ENCODE results near the gene NPLOC4. TPM values are rescaled to one million over a fixed set of nuclear protein-coding genes. Genes with fewer than 3 reads are reported as not detected.

Gene NPLOC4
- total and polyA plus RNA-seq, 2 of the 13 experiments (the other 11 are each of a cell fraction or from before 2014, with no cell fraction given), result 57.0 to 97.0 TPM

DNA sequence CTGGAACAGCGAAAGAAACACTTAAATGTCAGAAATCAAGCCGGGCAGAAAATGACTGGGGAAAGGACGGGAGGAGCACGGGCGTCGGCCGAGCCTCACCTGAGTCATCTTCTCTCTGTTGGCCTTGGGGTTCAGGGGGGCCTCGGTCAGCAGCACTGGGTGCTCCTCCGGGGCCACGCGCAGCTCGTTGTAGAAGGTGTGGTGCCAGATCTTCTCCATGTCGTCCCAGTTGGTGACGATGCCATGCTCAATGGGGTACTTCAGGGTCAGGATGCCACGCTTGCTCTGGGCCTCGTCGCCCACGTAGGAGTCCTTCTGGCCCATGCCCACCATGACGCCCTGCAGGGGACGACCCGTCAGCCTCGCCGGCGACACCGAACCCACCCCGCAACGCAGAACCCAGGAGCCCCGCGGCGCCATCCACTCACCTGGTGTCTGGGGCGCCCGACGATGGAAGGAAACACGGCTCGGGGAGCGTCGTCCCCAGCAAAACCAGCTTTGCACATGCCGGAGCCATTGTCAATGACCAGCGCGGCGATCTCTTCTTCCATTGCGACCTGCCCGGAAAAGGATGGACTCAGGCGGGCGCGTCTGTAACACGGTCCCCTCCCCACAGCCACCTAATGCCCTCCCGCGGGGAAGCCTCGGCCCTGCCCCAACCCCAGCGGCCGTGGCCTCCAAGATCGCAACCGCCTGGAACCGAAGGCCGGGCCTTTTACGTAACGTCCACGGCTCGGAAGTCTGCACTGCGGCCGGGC lies 124.9 kb downstream of the NPLOC4 start (continued):
- TF ChIP-seq ZHX1 (CRISPR knock-in tag; IDR thresholded peaks at IDR 0.05; ENCODE audit: low read depth) (no peak; the same call in 1 of the 2 replicates), ZNF138 (CRISPR knock-in tag; IDR thresholded peaks at IDR 0.05; ENCODE audit: low read depth) (no peak), ZNF263 (CRISPR knock-in tag; IDR thresholded peaks at IDR 0.05) (no peak), PHB2 (IDR thresholded peaks at IDR 0.05; ENCODE audit: partially characterized antibody) (no peak), ARHGAP35 (CRISPR knock-in tag; IDR thresholded peaks at IDR 0.05; ENCODE audit: borderline replicate concordance) (0 out of 2 replicates have a peak, but pooled peaks have one; percentile 50), KMT2A (CRISPR knock-in tag; IDR thresholded peaks at IDR 0.05) (0 out of 2 replicates have a peak, but pooled peaks have one; percentile 22), ZNF180 (CRISPR knock-in tag; IDR thresholded peaks at IDR 0.05; ENCODE audit: borderline replicate concordance, low read depth) (no peak), RBM22 (optimal IDR thresholded peaks at IDR 0.05; ENCODE audit: low read length) (peak; percentile 69), ZNF337 (CRISPR knock-in tag; IDR thresholded peaks at IDR 0.05; ENCODE audit: borderline replicate concordance, low read depth) (no peak), ZNF329 (CRISPR knock-in tag; IDR thresholded peaks at IDR 0.05; ENCODE audit: low read depth) (no peak), GPBP1L1 (CRISPR knock-in tag; IDR thresholded peaks at IDR 0.05) (no peak), U2AF2 (IDR thresholded peaks at IDR 0.05; ENCODE audit: low read depth, low read length) (no peak), TCF12 (IDR thresholded peaks at IDR 0.05) (no peak), TCF12 (CRISPR knock-in tag; IDR thresholded peaks at IDR 0.05) (no peak), ZNF850 (CRISPR knock-in tag; conservative IDR thresholded peaks at IDR 0.05) (no peak), FOSL1 (CRISPR knock-in tag; IDR thresholded peaks at IDR 0.05; ENCODE audit: borderline replicate concordance) (no peak), ZBTB25 (CRISPR knock-in tag; IDR thresholded peaks at IDR 0.05) (no peak), KLF16 (CRISPR knock-in tag; IDR thresholded peaks at IDR 0.05) (peak in 1 of 2 experiments; percentile 10; a peak in 1 of 4 replicates), RNF219 (CRISPR knock-in tag; IDR thresholded peaks at IDR 0.05) (no peak), ELF1 (CRISPR knock-in tag; IDR thresholded peaks at IDR 0.05) (no peak)
- TF ChIP-seq, protein P1, sequence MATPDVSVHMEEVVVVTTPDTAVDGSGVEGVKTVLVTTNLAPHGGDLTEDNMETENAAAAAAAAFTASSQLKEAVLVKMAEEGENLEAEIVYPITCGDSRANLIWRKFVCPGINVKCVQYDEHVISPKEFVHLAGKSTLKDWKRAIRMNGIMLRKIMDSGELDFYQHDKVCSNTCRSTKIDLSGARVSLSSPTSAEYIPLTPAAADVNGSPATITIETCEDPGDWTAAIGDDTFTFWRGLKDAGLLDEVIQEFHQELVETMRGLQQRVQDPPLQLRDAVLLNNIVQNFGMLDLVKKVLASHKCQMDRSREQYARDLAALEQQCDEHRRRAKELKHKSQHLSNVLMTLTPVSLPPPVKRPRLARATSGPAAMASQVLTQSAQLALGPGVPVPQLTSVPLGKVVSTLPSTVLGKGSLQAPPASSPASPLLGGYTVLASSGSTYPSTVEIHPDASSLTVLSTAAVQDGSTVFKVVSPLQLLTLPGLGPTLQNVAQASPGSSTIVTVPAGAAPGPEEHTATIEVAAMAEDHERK (CRISPR knock-in tag; IDR thresholded peaks at IDR 0.05; ENCODE audit: low read depth), result no peak

Data from HepG2 (cell line).